H1 (cell line): Measurements from ENCODE around the gene RAP2B. TPM values are rescaled to one million over a fixed set of nuclear protein-coding genes. Genes with fewer than 3 reads are reported as not detected.

Source experiments
- CBX8 ChIP-seq: fragments of 300-800, 300-1000 bp; sonication (generic); IDR thresholded peaks from 2 replicates; pipeline ENCODE4 v1.7.1; 2016; ENCODE audit warnings: low read depth, low read length, borderline replicate concordance
- CHD2 ChIP-seq: IDR thresholded peaks from 2 replicates; pipeline ENCODE4 v1.6.1; 2012; ENCODE audit warnings: low read length, improper control_type of control experiment
- CHD7 ChIP-seq: fragments of 300-600 bp; sonication (generic); IDR thresholded peaks from 2 replicates; pipeline ENCODE4 v1.7.1; 2012; ENCODE audit warnings: low read length, moderate library complexity, mild to moderate bottlenecking, inconsistent platforms; ENCODE audit not compliant: insufficient replicate concordance
- CREB1 ChIP-seq: IDR thresholded peaks from 2 replicates; pipeline ENCODE4 v1.6.1; 2012; ENCODE audit warnings: inconsistent platforms
- MAFK ChIP-seq: IDR thresholded peaks from 2 replicates; pipeline ENCODE4 v1.6.1; 2012; ENCODE audit warnings: low read depth, mild to moderate bottlenecking, improper control_type of control experiment, low read length
- RAD21 ChIP-seq, 2 experiments: IDR thresholded peaks in 1 of 2; conservative IDR thresholded peaks in 1 of 2; 2 replicates each; pipeline ENCODE4 v1.6.1; 2011; ENCODE audit warnings: low read depth in 2 of 2, low read length in 2 of 2, improper control_type of control experiment in 1 of 2, inconsistent platforms in 1 of 2, mild to moderate bottlenecking in 1 of 2, moderate library complexity in 1 of 2
- RNF2 ChIP-seq: fragments of 200-900, 300-1000 bp; sonication (generic); IDR thresholded peaks from 2 replicates; pipeline ENCODE4 v1.7.1; 2016; ENCODE audit warnings: borderline replicate concordance, low read depth, mild to moderate bottlenecking, antibody characterized with exemption, low read length; ENCODE audit not compliant: poor library complexity, severe bottlenecking; ENCODE audit errors: missing control alignments
- SP2 ChIP-seq: IDR thresholded peaks from 2 replicates; pipeline ENCODE4 v1.6.1; 2012; ENCODE audit warnings: mild to moderate bottlenecking, low read length, inconsistent platforms
- polyA plus RNA-seq, 7 experiments: library from polyadenylated mRNA; depleted of rRNA in 3 of 7; stranded (reverse) in 5 of 7; unstranded in 2 of 7; fragments of >200 nt in 5 of 7; fragments of 200-250 nt in 2 of 7; gene quantifications; 1 replicate in 5 of 7; 2 replicates in 1 of 7; 4 replicates in 1 of 7; pipeline versions ENCODE4 v1.2.1 to v1.2.3, GENCODE V29; 2011 to 2013; ENCODE audit warnings: missing spikeins in 2 of 7, mixed read lengths in 2 of 7
- total RNA-seq: library from RNA; stranded (reverse); fragmentation: NEBNext Ultra II Directional; extraction: Animal tissue kit (Norgen Biotek cat#: 25700); gene quantifications from 2 replicates; pipeline ENCODE4 v1.2.1, GENCODE V29; 2021
- TF ChIP-seq, protein P1 (sequence below): IDR thresholded peaks from 2 replicates; pipeline ENCODE4 v1.6.1; 2012; ENCODE audit warnings: inconsistent platforms

The RAP2B gene
- total and polyA plus RNA-seq, 2 of the 8 experiments (the other 6 are each of a cell fraction or from before 2014, with no cell fraction given), result 7.5 to 20.3 TPM

DNA sequence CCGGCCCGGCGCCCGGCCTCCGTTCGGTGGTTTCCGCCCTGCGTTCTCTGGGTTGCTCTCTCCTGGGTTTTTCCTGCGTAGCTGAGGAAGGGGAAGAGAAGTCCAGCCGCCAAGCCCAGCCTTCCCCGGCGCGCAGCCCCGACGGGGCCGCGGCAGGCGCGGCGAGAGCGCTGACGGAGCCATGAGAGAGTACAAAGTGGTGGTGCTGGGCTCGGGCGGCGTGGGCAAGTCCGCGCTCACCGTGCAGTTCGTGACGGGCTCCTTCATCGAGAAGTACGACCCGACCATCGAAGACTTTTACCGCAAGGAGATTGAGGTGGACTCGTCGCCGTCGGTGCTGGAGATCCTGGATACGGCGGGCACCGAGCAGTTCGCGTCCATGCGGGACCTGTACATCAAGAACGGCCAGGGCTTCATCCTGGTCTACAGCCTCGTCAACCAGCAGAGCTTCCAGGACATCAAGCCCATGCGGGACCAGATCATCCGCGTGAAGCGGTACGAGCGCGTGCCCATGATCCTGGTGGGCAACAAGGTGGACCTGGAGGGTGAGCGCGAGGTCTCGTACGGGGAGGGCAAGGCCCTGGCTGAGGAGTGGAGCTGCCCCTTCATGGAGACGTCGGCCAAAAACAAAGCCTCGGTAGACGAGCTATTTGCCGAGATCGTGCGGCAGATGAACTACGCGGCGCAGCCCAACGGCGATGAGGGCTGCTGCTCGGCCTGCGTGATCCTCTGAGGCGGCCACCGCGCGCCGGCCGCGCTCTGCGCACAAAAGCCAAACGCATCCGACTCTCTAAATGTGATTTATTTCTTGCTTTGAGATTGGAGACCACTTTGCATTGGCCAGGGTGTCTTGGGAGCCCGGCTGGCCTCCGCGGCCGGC, 727 bp downstream of the RAP2B start (continued):
- TF ChIP-seq SP2, result no peak
- no peak for TF ChIP-seq CREB1
- TF ChIP-seq, protein P1, sequence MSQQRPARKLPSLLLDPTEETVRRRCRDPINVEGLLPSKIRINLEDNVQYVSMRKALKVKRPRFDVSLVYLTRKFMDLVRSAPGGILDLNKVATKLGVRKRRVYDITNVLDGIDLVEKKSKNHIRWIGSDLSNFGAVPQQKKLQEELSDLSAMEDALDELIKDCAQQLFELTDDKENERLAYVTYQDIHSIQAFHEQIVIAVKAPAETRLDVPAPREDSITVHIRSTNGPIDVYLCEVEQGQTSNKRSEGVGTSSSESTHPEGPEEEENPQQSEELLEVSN, result no peak
- no peak for TF ChIP-seq CHD7
- no peak for TF ChIP-seq MAFK
- TF ChIP-seq RAD21 (IDR thresholded peaks at IDR 0.05 in 1 of 2, conservative IDR thresholded peaks at IDR 0.05 in 1 of 2; ENCODE audit: low read depth in 2 of 2, low read length in 2 of 2), result no peak
- no peak for TF ChIP-seq CHD2
- no peak for TF ChIP-seq CBX8
- TF ChIP-seq RNF2, result no peak
